Mesenchymal stem cell (in vitro differentiated cells and primary cell): ENCODE data around the gene NINJ2.

Experiments
- DNase-seq: peaks from one replicate; pipeline ENCODE4 v3.0.0-alpha.2; 2013
- H2AFZ ChIP-seq: one replicate; pipeline ENCODE4 v1.6.1; 2013; ENCODE audit warnings: low read depth, mild to moderate bottlenecking, control low read depth, inconsistent platforms, low read length, moderate library complexity
- H2AK5ac ChIP-seq: 2 replicates; pipeline ENCODE4 v1.6.1; 2013; ENCODE audit warnings: low read length, moderate library complexity, mild to moderate bottlenecking, inconsistent platforms; ENCODE audit not compliant: severe bottlenecking
- H2BK120ac ChIP-seq: one replicate; pipeline ENCODE4 v1.6.1; 2013; ENCODE audit warnings: low read depth, mild to moderate bottlenecking, inconsistent platforms, low read length, moderate library complexity
- H2BK12ac ChIP-seq, 2 experiments: one replicate each; pipeline ENCODE4 v1.6.1; 2013; ENCODE audit warnings: inconsistent platforms in 2 of 2, low read length in 2 of 2, mild to moderate bottlenecking in 2 of 2, moderate library complexity in 2 of 2, control low read depth in 1 of 2
- H2BK15ac ChIP-seq: one replicate; pipeline ENCODE4 v1.6.1; 2013; ENCODE audit warnings: mild to moderate bottlenecking, low read depth, inconsistent platforms; ENCODE audit not compliant: poor library complexity, severe bottlenecking
- H2BK5ac ChIP-seq: 2 replicates; pipeline ENCODE4 v1.6.1; 2013; ENCODE audit warnings: low read depth, mild to moderate bottlenecking, low read length, control low read depth, inconsistent platforms; ENCODE audit not compliant: poor library complexity, severe bottlenecking
- H3K14ac ChIP-seq, 2 experiments: one replicate each; pipeline ENCODE4 v1.6.1; 2013; ENCODE audit warnings: inconsistent platforms in 2 of 2, low read length in 2 of 2, control low read depth in 1 of 2, mild to moderate bottlenecking in 1 of 2, moderate library complexity in 1 of 2
- H3K18ac ChIP-seq, 2 experiments: one replicate each; pipeline ENCODE4 v1.6.1; 2013; ENCODE audit warnings: inconsistent platforms in 2 of 2, low read length in 2 of 2, control low read depth in 1 of 2, low read depth in 1 of 2, mild to moderate bottlenecking in 1 of 2
- H3K23ac ChIP-seq, 2 experiments: one replicate each; pipeline ENCODE4 v1.6.1; 2013; ENCODE audit warnings: inconsistent platforms in 2 of 2, low read length in 2 of 2, mild to moderate bottlenecking in 2 of 2, moderate library complexity in 2 of 2, control low read depth in 1 of 2
- H3K27ac ChIP-seq: 2 replicates; pipeline ENCODE4 v1.5.1; 2013; ENCODE audit warnings: mild to moderate bottlenecking, moderate library complexity, low read length, control low read depth, inconsistent platforms; ENCODE audit not compliant: poor library complexity, severe bottlenecking
- H3K27me3 ChIP-seq, 2 experiments: 2 replicates each; pipeline versions ENCODE4 v1.6.1 to v1.7.0; 2013; ENCODE audit warnings: low read length in 2 of 2, mild to moderate bottlenecking in 2 of 2, moderate library complexity in 2 of 2, control low read depth in 1 of 2, inconsistent platforms in 1 of 2; ENCODE audit not compliant: control insufficient read depth in 1 of 2, insufficient read depth in 1 of 2
- H3K36me3 ChIP-seq, 2 experiments: 2 replicates each; pipeline versions ENCODE4 v1.6.1 to v1.7.0; 2013; ENCODE audit warnings: low read length in 2 of 2, control low read depth in 1 of 2, inconsistent platforms in 1 of 2, low read depth in 1 of 2, mild to moderate bottlenecking in 1 of 2; ENCODE audit not compliant: insufficient read depth in 2 of 2, control insufficient read depth in 1 of 2
- H3K4ac ChIP-seq, 2 experiments: one replicate each; pipeline ENCODE4 v1.6.1; 2013; ENCODE audit warnings: inconsistent platforms in 2 of 2, low read length in 2 of 2, mild to moderate bottlenecking in 2 of 2, moderate library complexity in 2 of 2, control low read depth in 1 of 2, low read depth in 1 of 2
- H3K4me1 ChIP-seq: 2 replicates; pipeline ENCODE4 v1.6.1; 2013; ENCODE audit warnings: low read depth, low read length, control low read depth; ENCODE audit not compliant: control insufficient read depth, insufficient read depth
- H3K4me2 ChIP-seq: 2 replicates; pipeline ENCODE4 v1.6.1; 2013; ENCODE audit warnings: low read length, mild to moderate bottlenecking, inconsistent platforms; ENCODE audit not compliant: poor library complexity, severe bottlenecking
- H3K4me3 ChIP-seq, 2 experiments: 2 replicates each; pipeline versions ENCODE4 v1.5.1 to v1.7.0; 2013; ENCODE audit warnings: low read length in 2 of 2, mild to moderate bottlenecking in 2 of 2, control low read depth in 1 of 2, low read depth in 1 of 2; ENCODE audit not compliant: insufficient read depth in 1 of 2
- H3K79me1 ChIP-seq: replicated peaks from 2 replicates; pipeline ENCODE4 v1.6.1; 2013; ENCODE audit warnings: mild to moderate bottlenecking, control low read depth, low read length, inconsistent platforms; ENCODE audit not compliant: poor library complexity, severe bottlenecking
- H3K9ac ChIP-seq: 2 replicates; pipeline ENCODE4 v1.7.0; 2013; ENCODE audit warnings: mild to moderate bottlenecking, low read length, moderate library complexity
- H3K9me3 ChIP-seq: 2 replicates; pipeline ENCODE4 v1.7.0; 2013; ENCODE audit warnings: mild to moderate bottlenecking, low read length; ENCODE audit not compliant: control insufficient read depth
- H4K8ac ChIP-seq: one replicate; pipeline ENCODE4 v1.6.1; 2013; ENCODE audit warnings: inconsistent platforms, mild to moderate bottlenecking, low read length, moderate library complexity
- H4K91ac ChIP-seq: one replicate; pipeline ENCODE4 v1.6.1; 2013; ENCODE audit warnings: mild to moderate bottlenecking, low read length, inconsistent platforms
- WGBS: methylation state at CpG from one replicate; pipeline ENCODE4 v1.1.7; 2013; ENCODE audit warnings: mixed read lengths; 5-methylcytosine and 5-hydroxymethylcytosine counted together

NINJ2 gene

GRCh38 chr12:570435-570920 is 92.8 kb downstream of the NINJ2 start:
- Histone ChIP-seq H3K4me2 (peak overlapping the region; percentile 91), H3K79me1 (peaks cover 2% of the 10 kb centered on the region), H2AFZ (peak overlapping the region; percentile 39), H2BK120ac (peak overlapping the region; percentile 90), H3K36me3 (no peaks in the 10 kb centered on the region), H3K27ac (peak overlapping the region; percentile 63), H4K8ac (peak overlapping the region; percentile 95), H3K4me3 (peak overlapping the region; percentile 57 to 81), H2BK15ac (peak overlapping the region; percentile 83), H2AK5ac (no peak overlapping the region), H3K14ac (no peak overlapping the region), H2BK12ac (peak overlapping the region; percentile 31 to 75), H3K23ac (no peak overlapping the region), H4K91ac (peak overlapping the region; percentile 93), H3K4me1 (peaks cover 20% of the 10 kb centered on the region), H3K9ac (peak overlapping the region; percentile 91), H3K9me3 (no peaks in the 10 kb centered on the region), H3K4ac (peak overlapping the region; percentile 55 to 86), H3K27me3 (no peaks in the 10 kb centered on the region), H3K18ac (peak overlapping the region; percentile 86 to 88), H2BK5ac (no peak overlapping the region)
- under 1% methylated on average over 22 of the region's 22 CpGs for WGBS
- peak; percentile 92 for DNase-seq

DNA sequence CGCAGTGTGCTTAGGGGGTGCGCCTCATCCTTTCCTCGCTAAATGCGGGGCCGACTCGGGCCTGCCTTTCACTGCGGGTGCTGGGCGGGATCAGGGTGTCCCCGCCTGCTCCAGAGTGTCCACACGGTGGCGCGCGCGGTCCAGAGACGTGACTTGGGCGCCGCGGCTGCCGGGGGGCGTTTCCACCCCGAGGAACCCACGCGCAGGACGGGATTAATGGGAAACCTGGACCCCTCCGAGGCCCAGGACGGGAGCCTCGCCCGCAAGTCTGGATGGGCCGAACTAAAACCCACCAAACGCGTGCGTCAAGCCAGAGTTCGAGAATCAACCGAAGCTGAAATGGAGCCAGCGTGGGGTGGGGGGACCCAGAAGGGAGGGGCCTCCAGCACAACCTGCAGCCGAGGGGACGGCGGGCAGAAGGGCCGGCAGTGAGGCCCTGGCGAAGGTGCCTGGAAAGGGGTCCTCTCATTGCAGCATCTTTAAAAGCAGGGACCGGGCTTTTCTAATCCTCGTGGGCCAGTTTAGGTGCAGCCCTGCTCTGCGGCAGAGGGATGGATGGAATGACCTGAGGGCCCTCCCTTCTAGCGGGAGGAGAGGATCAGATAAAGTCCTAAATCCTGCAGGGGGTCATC is 93.3 kb downstream of the NINJ2 start:
- no peak overlapping the region for H3K23ac ChIP-seq
- no peak overlapping the region for H2BK5ac ChIP-seq
- H2BK120ac ChIP-seq, result peak overlapping the region; percentile 90
- no peak overlapping the region for H4K91ac ChIP-seq
- peak overlapping the region; percentile 91 for H3K4me2 ChIP-seq
- peak overlapping the region; percentile 57 to 81 for H3K4me3 ChIP-seq
- H2BK12ac ChIP-seq, result peak overlapping the region in 1 of 2 experiments; percentile 6
- no peaks in the 10 kb centered on the region for H3K9me3 ChIP-seq
- H3K4ac ChIP-seq, result peak overlapping the region in 1 of 2 experiments; percentile 44
- no peak overlapping the region for H3K14ac ChIP-seq
- H3K18ac ChIP-seq, result peak overlapping the region; percentile 34 to 70
- H3K36me3 ChIP-seq, result no peaks in the 10 kb centered on the region
- DNase-seq, result peak; percentile 85
- peak overlapping the region; percentile 95 for H4K8ac ChIP-seq
- H3K27me3 ChIP-seq, result peaks cover 0 to 1% of the 10 kb centered on the region in 2 experiments
- peak overlapping the region; percentile 63 for H3K27ac ChIP-seq
- peak overlapping the region; percentile 91 for H3K9ac ChIP-seq
- H3K79me1 ChIP-seq, result peaks cover 2% of the 10 kb centered on the region
- H3K4me1 ChIP-seq, result peaks cover 20% of the 10 kb centered on the region
- peak overlapping the region; percentile 57 for H2AFZ ChIP-seq
- under 1% methylated on average over 43 of the region's 44 CpGs for WGBS
- no peak overlapping the region for H2AK5ac ChIP-seq
- no peak overlapping the region for H2BK15ac ChIP-seq

DNA sequence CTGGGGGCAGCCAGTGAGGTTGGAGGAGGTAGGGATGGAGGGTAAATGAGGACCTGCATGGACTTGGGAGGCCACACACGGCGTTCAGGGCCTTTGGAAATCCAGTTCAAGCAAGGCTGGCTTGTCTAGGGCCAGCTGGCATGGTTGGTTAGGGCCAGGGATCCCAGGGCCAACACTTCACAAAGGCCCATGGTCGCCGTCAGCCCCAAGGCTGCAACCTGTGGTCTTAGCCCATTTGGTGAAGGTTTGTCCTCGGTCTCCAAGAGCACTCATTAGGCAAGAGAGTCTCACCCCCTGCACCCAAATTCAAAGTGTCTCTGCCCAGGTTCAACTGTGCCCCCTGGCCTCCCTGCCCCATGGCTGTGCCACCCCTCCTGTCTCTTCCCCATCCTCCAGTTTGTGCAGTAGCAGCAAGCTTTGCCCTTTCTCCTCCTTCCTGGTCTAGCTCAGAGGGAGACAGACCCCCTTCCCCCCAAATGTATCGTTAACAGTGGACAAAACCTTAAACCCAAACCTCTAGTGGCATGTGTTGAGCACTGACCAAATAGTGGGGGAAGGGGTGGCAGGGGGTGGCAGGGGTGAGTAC is 94.1 kb downstream of the NINJ2 start:
- Histone ChIP-seq H3K36me3 (no peaks in the 10 kb centered on the region), H3K23ac (no peak overlapping the region), H3K4me2 (peak overlapping the region; percentile 33), H3K27me3 (peaks cover 0 to 9% of the 10 kb centered on the region in 2 experiments), H3K79me1 (peaks cover 2% of the 10 kb centered on the region), H3K4ac (no peak overlapping the region), H2BK15ac (no peak overlapping the region), H3K9me3 (no peaks in the 10 kb centered on the region), H4K91ac (no peak overlapping the region), H3K4me1 (peaks cover 23% of the 10 kb centered on the region), H3K4me3 (peak overlapping the region in 1 of 2 experiments; percentile 81), H3K27ac (no peak overlapping the region), H3K9ac (peak overlapping the region; percentile 91), H2AFZ (no peak overlapping the region), H2BK12ac (no peak overlapping the region), H2BK120ac (no peak overlapping the region), H3K14ac (no peak overlapping the region), H3K18ac (peak overlapping the region in 1 of 2 experiments; percentile 21), H2AK5ac (no peak overlapping the region), H2BK5ac (no peak overlapping the region), H4K8ac (peak overlapping the region; percentile 86)
- 89% methylated on average over 5 of the region's 6 CpGs for WGBS
- DNase-seq, result no peak

GRCh38 chr12:568486-568885 is 94.8 kb downstream of the NINJ2 start:
- no peak for DNase-seq
- Histone ChIP-seq H3K4me3 (no peak overlapping the region), H2BK120ac (no peak overlapping the region), H3K27ac (no peak overlapping the region), H2BK5ac (no peak overlapping the region), H3K23ac (no peak overlapping the region), H2BK12ac (no peak overlapping the region), H4K91ac (no peak overlapping the region), H3K27me3 (peaks cover 0 to 13% of the 10 kb centered on the region in 2 experiments), H3K14ac (no peak overlapping the region), H2AFZ (no peak overlapping the region), H2AK5ac (no peak overlapping the region), H3K9me3 (no peaks in the 10 kb centered on the region), H4K8ac (no peak overlapping the region), H3K9ac (no peak overlapping the region), H3K4me1 (peaks cover 26% of the 10 kb centered on the region), H3K79me1 (peaks cover 2% of the 10 kb centered on the region), H3K4ac (no peak overlapping the region), H3K4me2 (no peak overlapping the region), H2BK15ac (no peak overlapping the region), H3K36me3 (no peaks in the 10 kb centered on the region), H3K18ac (no peak overlapping the region)
- WGBS, result 88% methylated on average over 6 of the region's 6 CpGs
